SJCRH30 (cell line): ENCODE data around the gene ASB6. TPM values are rescaled to one million over a fixed set of nuclear protein-coding genes. Genes with fewer than 3 reads are reported as not detected.
"Not testable (repeated sequence)": the region's sequence is repeated elsewhere in the genome, so short reads cannot be mapped to it uniquely, and the experiment has no call there.

ENCODE experiments used
- DNase-seq, 2 experiments: peaks; one replicate each; pipeline ENCODE4 v3.0.0-alpha.2; 2015 to 2020
- H3K27ac ChIP-seq: fragments of 250-450 bp; sonication (Bioruptor Pico); 2 replicates; pipeline ENCODE4 v1.5.1; 2020; ENCODE audit warnings: mild to moderate bottlenecking, moderate library complexity
- H3K27me3 ChIP-seq: fragments of 250-450 bp; sonication (Bioruptor Pico); 2 replicates; pipeline ENCODE4 v1.5.1; 2020; ENCODE audit warnings: mild to moderate bottlenecking, moderate library complexity
- H3K36me3 ChIP-seq: fragments of 250-450 bp; sonication (Bioruptor Pico); 2 replicates; pipeline ENCODE4 v1.5.1; 2020; ENCODE audit warnings: mild to moderate bottlenecking, moderate library complexity
- H3K4me1 ChIP-seq: fragments of 250-450 bp; sonication (Bioruptor Pico); 2 replicates; pipeline ENCODE4 v1.5.1; 2020; ENCODE audit warnings: mild to moderate bottlenecking, moderate library complexity
- H3K4me3 ChIP-seq: fragments of 250-450 bp; sonication (Bioruptor Pico); 2 replicates; pipeline ENCODE4 v1.5.1; 2020; ENCODE audit warnings: mild to moderate bottlenecking, moderate library complexity
- H3K9me3 ChIP-seq: fragments of 250-450 bp; sonication (Bioruptor Pico); replicated peaks from 2 replicates; pipeline ENCODE4 v1.5.1; 2020; ENCODE audit warnings: mild to moderate bottlenecking, moderate library complexity
- total RNA-seq: library from RNA; depleted of rRNA; stranded (reverse); fragments of >200 nt; shearing (Covaris generic); gene quantifications from 2 replicates; pipeline ENCODE4 v1.2.3, GENCODE V29; 2014

The ASB6 gene
- total RNA-seq, 1 experiment from 2014 or later, result 23.4 TPM

DNA sequence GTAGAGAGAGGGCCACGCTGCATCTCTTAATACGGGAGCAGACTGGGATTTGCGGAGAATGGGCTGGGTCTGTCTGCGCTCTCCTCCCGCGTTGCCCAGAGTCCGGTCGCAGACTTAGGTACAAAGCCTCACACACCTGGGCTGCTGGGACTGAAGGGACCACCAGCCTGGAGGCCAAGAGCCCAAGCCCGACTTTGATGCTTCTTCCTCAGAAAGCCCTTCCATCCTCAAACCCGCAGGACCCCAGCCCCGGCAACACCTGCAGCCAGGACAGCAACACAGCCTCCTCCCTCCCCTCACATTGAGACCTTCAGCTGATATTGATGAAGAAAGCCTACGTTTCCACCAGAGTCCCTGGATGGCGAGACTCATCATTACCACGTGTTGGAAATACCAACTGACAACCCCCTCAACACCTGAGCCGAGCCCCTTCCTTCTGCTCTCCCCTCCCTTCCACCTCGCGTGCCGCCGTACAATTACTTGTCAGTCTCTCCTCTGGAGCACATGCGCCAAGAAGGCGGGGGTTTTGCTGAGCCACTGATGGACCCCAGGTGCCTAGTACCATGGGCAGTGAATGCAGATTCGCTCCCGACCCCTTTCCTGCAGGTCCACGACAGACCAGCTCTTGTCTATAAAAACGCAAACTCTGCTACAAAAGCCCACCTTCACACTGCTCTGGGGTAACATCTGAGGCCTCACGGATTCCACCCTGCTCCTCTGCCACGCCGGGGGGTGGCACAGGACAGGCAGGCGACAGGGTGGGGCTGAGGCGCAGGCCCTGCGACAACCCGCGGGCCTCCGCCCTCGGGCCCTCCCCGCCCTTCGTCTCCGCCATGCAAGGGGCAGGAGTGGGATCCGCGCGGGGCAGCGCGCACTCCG lies 841 bp downstream of the ASB6 start:
- H3K4me3 ChIP-seq, result peak overlapping the region; percentile 85
- no peak for DNase-seq
- peaks cover 27% of the 10 kb centered on the region for H3K36me3 ChIP-seq
- H3K9me3 ChIP-seq, result no peaks in the 10 kb centered on the region
- H3K27ac ChIP-seq, result no peak overlapping the region
- peaks cover 14% of the 10 kb centered on the region for H3K4me1 ChIP-seq
- no peaks in the 10 kb centered on the region for H3K27me3 ChIP-seq

DNA sequence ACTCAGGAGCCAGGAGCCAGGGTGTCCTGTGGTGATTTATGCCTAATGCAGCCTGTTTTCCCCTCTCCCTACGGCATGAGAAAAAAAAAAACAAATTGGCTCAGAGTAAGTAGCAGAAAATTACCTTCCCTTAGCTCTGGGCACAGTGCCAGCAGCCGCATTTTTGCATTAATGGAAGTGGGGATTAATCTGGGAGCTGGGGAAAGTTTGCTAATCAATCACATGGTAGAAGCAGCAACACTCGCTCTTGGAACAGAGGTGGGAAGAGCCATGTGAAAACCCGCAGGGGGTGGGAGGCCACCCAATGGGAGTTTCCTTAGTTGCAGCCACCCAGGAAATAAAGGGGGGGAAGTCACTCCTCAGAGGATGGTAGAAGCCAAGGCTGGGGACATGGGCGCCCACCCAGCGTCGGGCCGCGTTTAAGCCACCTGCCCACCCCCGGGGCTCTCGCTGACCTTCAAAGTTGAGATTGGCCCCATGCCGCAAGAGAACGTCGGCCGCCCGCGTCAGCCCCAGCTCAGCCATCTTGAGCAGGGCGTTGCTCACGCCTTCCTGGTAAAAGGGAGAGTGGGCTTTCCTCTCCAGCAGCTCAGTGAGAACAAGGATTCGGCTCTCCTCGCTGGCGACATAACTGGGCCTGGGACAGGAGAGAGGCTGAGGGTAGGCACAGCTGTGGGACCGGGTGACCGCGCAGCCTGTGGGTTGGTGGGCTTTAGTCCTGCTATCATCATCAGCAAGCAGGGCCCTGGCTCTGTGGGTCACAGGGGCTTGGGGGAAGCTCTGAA lies 1.7 kb downstream of the ASB6 start:
- H3K36me3 ChIP-seq, result peaks cover 34% of the 10 kb centered on the region
- no peaks in the 10 kb centered on the region for H3K27me3 ChIP-seq
- H3K9me3 ChIP-seq, result no peaks in the 10 kb centered on the region
- H3K27ac ChIP-seq, result no peak overlapping the region
- peaks cover 14% of the 10 kb centered on the region for H3K4me1 ChIP-seq
- H3K4me3 ChIP-seq, result peak overlapping the region; percentile 6; the same call in 1 of the 2 replicates
- DNase-seq, result peak; percentile 54 to 63

GRCh38 chr9:129639756-129640085 lies 2.2 kb downstream of the ASB6 start:
- Histone ChIP-seq H3K4me1 (peaks cover 14% of the 10 kb centered on the region), H3K27me3 (no peaks in the 10 kb centered on the region), H3K9me3 (no peaks in the 10 kb centered on the region), H3K36me3 (peaks cover 39% of the 10 kb centered on the region), H3K4me3 (no peak overlapping the region), H3K27ac (no peak overlapping the region)
- DNase-seq, result no peak

- peaks cover 14% of the 10 kb centered on the region for H3K4me1 ChIP-seq
- H3K27ac ChIP-seq, result no peak overlapping the region
- H3K36me3 ChIP-seq, result peaks cover 43% of the 10 kb centered on the region
- H3K9me3 ChIP-seq, result no peaks in the 10 kb centered on the region
- no peak overlapping the region for H3K4me3 ChIP-seq
- H3K27me3 ChIP-seq, result no peaks in the 10 kb centered on the region
- no peak for DNase-seq
Observed at GRCh38 chr9:129639034-129639630, 2.8 kb downstream of the ASB6 start.

- no peak overlapping the region for H3K27ac ChIP-seq
- H3K27me3 ChIP-seq, result no peaks in the 10 kb centered on the region
- no peak for DNase-seq
- H3K36me3 ChIP-seq, result peaks cover 52% of the 10 kb centered on the region
- no peak overlapping the region for H3K4me3 ChIP-seq
- H3K4me1 ChIP-seq, result peaks cover 14% of the 10 kb centered on the region
- no peaks in the 10 kb centered on the region for H3K9me3 ChIP-seq
Observed at GRCh38 chr9:129637673-129638439, 4.1 kb downstream of the ASB6 start.

DNA sequence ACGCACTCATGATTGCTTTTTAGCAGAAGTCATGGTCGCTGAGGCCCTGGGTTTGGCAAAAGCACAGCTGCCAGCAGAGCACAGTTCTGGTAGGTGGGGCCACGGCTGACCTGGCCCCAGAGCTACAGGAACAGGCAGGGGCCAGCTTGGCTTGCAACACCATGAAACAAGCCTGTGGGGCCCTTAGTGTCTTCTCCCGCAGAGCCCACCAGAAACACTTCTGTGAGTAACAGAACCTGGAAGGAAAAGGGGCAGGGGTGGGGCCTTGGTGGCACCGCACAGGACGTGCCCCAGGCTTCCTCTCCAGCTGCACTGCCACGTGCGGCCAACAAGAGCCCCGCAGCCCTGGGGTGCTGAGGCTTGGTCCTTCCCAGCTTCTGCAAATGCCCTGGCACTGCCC lies 4.8 kb downstream of the ASB6 start:
- Histone ChIP-seq H3K4me1 (peaks cover 14% of the 10 kb centered on the region), H3K27me3 (no peaks in the 10 kb centered on the region), H3K27ac (no peak overlapping the region), H3K36me3 (peaks cover 57% of the 10 kb centered on the region), H3K9me3 (no peaks in the 10 kb centered on the region), H3K4me3 (no peak overlapping the region)
- no peak for DNase-seq

DNA sequence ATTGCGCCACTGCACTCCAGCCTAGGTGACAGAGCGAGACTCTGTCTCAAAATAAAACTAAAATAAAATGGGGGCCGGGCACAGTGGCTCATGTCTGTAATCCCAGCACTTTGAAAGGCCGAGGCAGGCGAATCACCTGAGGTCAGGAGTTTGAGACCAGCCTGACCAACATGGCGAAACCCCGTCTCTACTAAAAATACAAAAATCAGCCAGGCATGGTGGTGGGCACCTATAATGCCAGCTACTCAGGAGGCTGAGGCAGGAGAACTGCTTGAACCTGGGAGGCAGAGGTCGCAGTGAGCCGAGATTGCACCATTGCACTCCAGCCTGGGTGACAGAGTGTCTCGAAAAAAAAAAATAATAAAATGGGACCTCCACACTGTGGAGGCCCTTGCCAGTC lies 5.6 kb downstream of the ASB6 start:
- H3K4me1 ChIP-seq, result peaks cover 14% of the 10 kb centered on the region
- not testable (repeated sequence) for H3K9me3 ChIP-seq, H3K27ac ChIP-seq, H3K4me3 ChIP-seq, H3K27me3 ChIP-seq, DNase-seq
- peaks cover 57% of the 10 kb centered on the region for H3K36me3 ChIP-seq

DNA sequence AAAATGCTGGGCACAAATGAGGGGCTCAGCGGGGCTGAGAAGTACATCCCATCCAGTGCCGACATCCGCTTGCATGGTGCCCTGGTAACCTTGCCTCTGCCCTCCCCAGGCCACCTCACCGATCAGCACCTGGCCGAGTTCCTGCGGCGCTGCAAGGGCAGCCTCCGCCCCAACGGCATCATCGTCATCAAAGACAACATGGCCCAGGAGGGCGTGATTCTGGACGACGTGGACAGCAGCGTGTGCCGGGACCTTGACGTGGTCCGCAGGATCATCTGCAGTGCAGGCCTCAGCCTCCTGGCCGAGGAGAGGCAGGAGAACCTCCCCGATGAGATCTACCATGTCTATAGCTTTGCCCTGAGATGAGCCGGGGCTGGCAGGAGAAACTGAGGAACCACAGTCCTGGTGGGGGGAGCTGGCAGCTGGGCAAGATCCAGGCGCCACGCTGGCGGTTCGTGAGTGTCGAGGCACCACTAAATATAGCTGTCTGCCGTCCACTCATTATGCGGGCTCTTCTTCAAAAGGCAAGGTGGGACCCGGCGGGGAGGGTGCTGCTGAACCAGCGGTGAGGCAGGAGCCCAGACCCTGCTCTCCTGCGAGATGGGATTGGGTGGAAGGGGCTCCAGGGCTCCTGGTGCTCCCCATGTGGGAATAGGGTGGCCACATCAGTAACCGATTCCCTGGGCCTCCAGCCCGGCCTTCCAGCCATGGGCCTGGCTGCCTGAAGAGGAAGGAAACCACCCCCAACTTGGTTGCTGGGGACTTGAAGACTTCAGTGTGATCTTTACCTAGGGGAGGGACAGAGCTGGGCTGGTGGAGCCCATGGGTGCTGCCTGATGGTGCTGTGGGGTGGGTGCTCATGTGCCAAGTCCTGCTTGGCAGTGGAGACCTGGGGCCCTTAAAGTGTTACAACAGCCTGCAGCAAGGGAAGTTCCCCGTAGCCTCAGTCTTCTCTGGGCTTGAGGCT lies 6.6 kb downstream of the ASB6 start:
- Histone ChIP-seq H3K27ac (no peak overlapping the region), H3K4me3 (no peak overlapping the region), H3K9me3 (no peaks in the 10 kb centered on the region), H3K4me1 (peaks cover 8% of the 10 kb centered on the region), H3K27me3 (no peaks in the 10 kb centered on the region), H3K36me3 (peaks cover 57% of the 10 kb centered on the region)
- no peak for DNase-seq

DNA sequence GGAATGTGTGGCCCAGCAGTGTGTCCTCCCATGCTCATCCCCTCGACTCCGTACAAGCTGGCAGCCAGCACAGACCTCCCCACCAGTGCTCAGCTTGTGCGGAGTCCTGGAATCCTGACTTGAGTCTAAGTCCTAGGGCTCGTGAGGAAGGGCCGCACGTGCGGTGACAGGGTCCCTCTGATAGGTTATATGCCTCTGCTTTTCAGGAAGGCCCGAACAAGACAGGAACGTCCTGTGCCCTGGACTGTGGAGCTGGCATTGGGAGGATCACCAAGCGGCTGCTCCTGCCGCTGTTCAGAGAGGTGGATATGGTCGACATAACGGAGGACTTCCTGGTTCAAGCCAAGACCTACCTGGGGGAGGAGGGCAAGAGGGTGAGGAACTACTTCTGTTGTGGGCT lies 8.1 kb downstream of the ASB6 start:
- DNase-seq, result no peak
- Histone ChIP-seq H3K9me3 (no peaks in the 10 kb centered on the region), H3K27ac (no peak overlapping the region), H3K4me3 (no peak overlapping the region), H3K27me3 (no peaks in the 10 kb centered on the region), H3K36me3 (peaks cover 55% of the 10 kb centered on the region), H3K4me1 (no peaks in the 10 kb centered on the region; the same call in 1 of the 2 replicates)

GRCh38 chr9:129633207-129633606 lies 8.7 kb downstream of the ASB6 start:
- H3K4me1 ChIP-seq, result peaks cover 6% of the 10 kb centered on the region; the same call in 1 of the 2 replicates
- H3K27ac ChIP-seq, result no peak overlapping the region
- no peaks in the 10 kb centered on the region for H3K9me3 ChIP-seq
- no peak for DNase-seq
- no peak overlapping the region for H3K4me3 ChIP-seq
- H3K27me3 ChIP-seq, result no peaks in the 10 kb centered on the region
- H3K36me3 ChIP-seq, result peaks cover 50% of the 10 kb centered on the region

DNA sequence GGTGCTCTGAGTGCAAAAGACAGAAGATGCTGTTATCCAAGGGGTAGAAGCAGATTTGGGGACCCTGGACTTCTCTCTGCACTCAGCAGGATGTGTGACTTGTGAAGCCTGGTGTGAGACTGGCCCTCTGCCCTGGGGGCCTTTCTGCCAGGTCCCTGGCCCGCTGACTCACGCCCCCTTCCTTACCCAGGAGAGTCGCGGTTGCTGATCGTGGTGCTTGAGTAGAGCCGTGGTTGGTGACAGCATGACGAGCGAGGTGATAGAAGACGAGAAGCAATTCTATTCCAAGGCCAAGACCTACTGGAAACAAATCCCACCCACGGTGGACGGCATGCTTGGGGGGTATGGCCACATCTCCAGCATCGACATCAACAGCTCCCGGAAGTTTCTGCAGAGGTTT lies 9.5 kb downstream of the ASB6 start:
- no peaks in the 10 kb centered on the region for H3K27me3 ChIP-seq
- DNase-seq, result no peak
- H3K36me3 ChIP-seq, result peaks cover 43% of the 10 kb centered on the region
- H3K27ac ChIP-seq, result no peak overlapping the region
- H3K9me3 ChIP-seq, result no peaks in the 10 kb centered on the region
- no peak overlapping the region for H3K4me3 ChIP-seq
- peaks cover 13% of the 10 kb centered on the region for H3K4me1 ChIP-seq

DNA sequence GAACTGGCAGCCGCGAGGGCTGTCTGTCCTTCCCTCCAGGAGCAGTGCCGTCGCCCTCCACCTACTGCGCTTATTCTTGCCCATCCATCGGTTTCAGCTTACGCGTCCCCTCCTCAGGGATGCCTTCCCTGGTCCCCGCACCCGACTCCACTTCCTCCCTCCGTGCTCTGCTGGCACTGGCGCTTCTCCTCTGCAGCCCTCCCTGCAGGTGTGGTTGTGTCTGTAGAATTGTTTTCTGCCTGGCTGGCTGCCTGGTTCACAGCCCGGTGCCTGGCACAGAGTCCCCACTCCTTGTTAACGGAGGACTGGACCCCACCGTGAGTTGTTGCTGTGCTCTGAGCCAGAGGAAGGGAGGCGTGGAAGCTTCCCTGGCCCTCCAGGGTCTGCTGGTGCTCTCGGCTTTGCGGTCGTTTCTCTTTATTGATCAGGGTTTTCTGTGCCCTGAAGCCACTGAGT lies 10.2 kb downstream of the ASB6 start:
- Histone ChIP-seq H3K4me3 (no peak overlapping the region), H3K36me3 (peaks cover 35% of the 10 kb centered on the region), H3K9me3 (no peaks in the 10 kb centered on the region), H3K4me1 (peaks cover 18% of the 10 kb centered on the region), H3K27ac (no peak overlapping the region), H3K27me3 (no peaks in the 10 kb centered on the region)
- no peak for DNase-seq

- peaks cover 18% of the 10 kb centered on the region for H3K4me1 ChIP-seq
- H3K36me3 ChIP-seq, result peaks cover 30% of the 10 kb centered on the region
- no peak overlapping the region for H3K27ac ChIP-seq
- H3K9me3 ChIP-seq, result no peaks in the 10 kb centered on the region
- no peaks in the 10 kb centered on the region for H3K27me3 ChIP-seq
- no peak for DNase-seq
- H3K4me3 ChIP-seq, result no peak overlapping the region
Observed at GRCh38 chr9:129630967-129631673, 10.8 kb downstream of the ASB6 start.
